ENCODE data around the gene ZEB1. TPM values are rescaled to one million over a fixed set of nuclear protein-coding genes. Genes with fewer than 3 reads are reported as not detected.

Gene ZEB1
- total RNA-seq, 1 donor from 2014 or later, result 29.9 TPM

DNA sequence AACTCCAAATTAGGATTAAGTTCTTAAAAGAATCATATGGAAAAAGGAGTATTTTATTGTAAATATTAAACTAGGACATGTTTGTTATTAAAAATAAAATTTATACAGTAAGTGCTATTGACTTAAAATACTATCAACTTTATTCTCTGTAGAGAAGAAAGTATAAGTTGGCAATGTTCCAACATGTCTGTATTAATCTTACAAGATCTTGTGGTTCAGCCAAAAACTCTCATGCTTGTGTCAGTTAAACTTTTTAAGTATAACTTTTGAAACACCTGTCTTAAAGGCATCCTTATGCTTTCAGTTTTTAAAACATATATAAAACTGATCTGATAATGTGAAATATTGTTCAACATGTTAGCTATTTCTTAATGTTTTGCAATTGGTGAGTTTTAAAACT, 160.7 kb downstream of the ZEB1 start:
- TF ChIP-seq CTCF (conservative IDR thresholded peaks at IDR 0.05), result no peak
- no peak for DNase-seq (ENCODE audit: extremely low spot score, unreplicated experiment)
- H3K36me3 Mint-ChIP-seq, result peaks cover 13% of the 10 kb centered on the region
- H3K27me3 Mint-ChIP-seq, result peaks cover 5% of the 10 kb centered on the region
- H3K4me3 Mint-ChIP-seq, result no peak overlapping the region
- H3K27ac Mint-ChIP-seq, result no peak overlapping the region
- no peaks in the 10 kb centered on the region for H3K9me3 Mint-ChIP-seq
- H3K4me1 Mint-ChIP-seq (ENCODE audit: unreplicated experiment), result no peaks in the 10 kb centered on the region

- H3K27me3 Mint-ChIP-seq, result no peaks in the 10 kb centered on the region
- no peak overlapping the region for H3K27ac Mint-ChIP-seq
- H3K4me1 Mint-ChIP-seq (ENCODE audit: unreplicated experiment), result no peaks in the 10 kb centered on the region
- no peaks in the 10 kb centered on the region for H3K9me3 Mint-ChIP-seq
- H3K4me3 Mint-ChIP-seq, result no peak overlapping the region
- H3K36me3 Mint-ChIP-seq, result peaks cover 4% of the 10 kb centered on the region
- TF ChIP-seq CTCF (conservative IDR thresholded peaks at IDR 0.05), result no peak
- DNase-seq (ENCODE audit: extremely low spot score, unreplicated experiment), result no peak
Measured at GRCh38 chr10:31483546-31483945, 164.5 kb downstream of the ZEB1 start.

GRCh38 chr10:31484431-31485135, 165.6 kb downstream of the ZEB1 start:
- DNase-seq (ENCODE audit: extremely low spot score, unreplicated experiment), result no peak
- Mint-ChIP-seq H3K27ac (no peak overlapping the region), H3K36me3 (peaks cover 4% of the 10 kb centered on the region), H3K9me3 (no peaks in the 10 kb centered on the region), H3K4me3 (no peak overlapping the region), H3K4me1 (ENCODE audit: unreplicated experiment) (no peaks in the 10 kb centered on the region), H3K27me3 (no peaks in the 10 kb centered on the region)
- no peak for TF ChIP-seq CTCF (conservative IDR thresholded peaks at IDR 0.05)

GRCh38 chr10:31490858-31491504, 172.0 kb downstream of the ZEB1 start:
- H3K4me1 Mint-ChIP-seq (ENCODE audit: unreplicated experiment), result no peaks in the 10 kb centered on the region
- no peak overlapping the region for H3K27ac Mint-ChIP-seq
- peak; percentile 75 for TF ChIP-seq CTCF (conservative IDR thresholded peaks at IDR 0.05)
- no peaks in the 10 kb centered on the region for H3K9me3 Mint-ChIP-seq
- no peaks in the 10 kb centered on the region for H3K27me3 Mint-ChIP-seq
- H3K4me3 Mint-ChIP-seq, result no peak overlapping the region
- no peak for DNase-seq (ENCODE audit: extremely low spot score, unreplicated experiment)
- peaks cover 4% of the 10 kb centered on the region for H3K36me3 Mint-ChIP-seq

DNA sequence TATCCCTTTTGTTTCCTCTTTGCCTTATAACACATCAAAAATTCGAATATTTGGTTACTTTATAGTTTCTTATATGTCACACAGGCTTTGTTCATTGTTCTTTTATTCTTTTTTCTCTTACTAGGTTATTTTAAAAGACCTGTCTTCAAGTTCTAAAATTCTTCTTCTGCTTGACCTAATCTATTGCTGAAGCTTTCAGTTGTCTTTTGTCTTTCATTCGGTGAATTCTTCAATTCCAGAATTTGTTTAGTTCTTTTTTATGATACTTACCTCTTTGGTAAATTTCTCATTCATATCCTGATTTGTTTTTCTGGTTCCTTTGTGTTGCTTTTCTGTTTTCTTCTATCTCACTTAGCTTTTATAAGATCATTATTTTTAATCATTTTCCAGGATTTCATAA, 188.4 kb downstream of the ZEB1 start:
- Mint-ChIP-seq H3K4me1 (ENCODE audit: unreplicated experiment) (no peaks in the 10 kb centered on the region), H3K27me3 (no peaks in the 10 kb centered on the region), H3K9me3 (peaks cover 15% of the 10 kb centered on the region), H3K27ac (no peak overlapping the region), H3K4me3 (no peak overlapping the region), H3K36me3 (peaks cover 23% of the 10 kb centered on the region)
- DNase-seq (ENCODE audit: extremely low spot score, unreplicated experiment), result no peak
- TF ChIP-seq CTCF (conservative IDR thresholded peaks at IDR 0.05), result no peak

Measured in type B pancreatic cell (in vitro differentiated cells).